ENCODE data around the gene CAPN2. TPM values are rescaled to one million over a fixed set of nuclear protein-coding genes. Genes with fewer than 3 reads are reported as not detected.

CAPN2 gene
- total and polyA plus RNA-seq, 2 experiments from 2014 or later = 8.4 to 17.8 TPM

- no peak for TF ChIP-seq ZNF462 (CRISPR knock-in tag; IDR thresholded peaks at IDR 0.05)
- TF ChIP-seq, protein P1, sequence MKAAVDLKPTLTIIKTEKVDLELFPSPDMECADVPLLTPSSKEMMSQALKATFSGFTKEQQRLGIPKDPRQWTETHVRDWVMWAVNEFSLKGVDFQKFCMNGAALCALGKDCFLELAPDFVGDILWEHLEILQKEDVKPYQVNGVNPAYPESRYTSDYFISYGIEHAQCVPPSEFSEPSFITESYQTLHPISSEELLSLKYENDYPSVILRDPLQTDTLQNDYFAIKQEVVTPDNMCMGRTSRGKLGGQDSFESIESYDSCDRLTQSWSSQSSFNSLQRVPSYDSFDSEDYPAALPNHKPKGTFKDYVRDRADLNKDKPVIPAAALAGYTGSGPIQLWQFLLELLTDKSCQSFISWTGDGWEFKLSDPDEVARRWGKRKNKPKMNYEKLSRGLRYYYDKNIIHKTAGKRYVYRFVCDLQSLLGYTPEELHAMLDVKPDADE (IDR thresholded peaks at IDR 0.05) = no peak
- TF ChIP-seq EZH2phosphoT487 (IDR thresholded peaks at IDR 0.05; ENCODE audit: unreplicated experiment) = no peak
- TF ChIP-seq NANOG (IDR thresholded peaks at IDR 0.05; ENCODE audit: borderline replicate concordance) = no peak
- no peak for TF ChIP-seq POLR2AphosphoS5 (IDR thresholded peaks at IDR 0.05; ENCODE audit: low read depth)
- TF ChIP-seq ZNF114 (CRISPR knock-in tag; IDR thresholded peaks at IDR 0.05) = no peak
- H3K4me1 Mint-ChIP-seq = no peaks in the 10 kb centered on the region
- H3K36me3 Mint-ChIP-seq (ENCODE audit: low read depth) = peaks cover 48% of the 10 kb centered on the region
- no peaks in the 10 kb centered on the region for H3F3A ChIP-seq (replicated peaks; ENCODE audit: low read depth)
- H3K36me3 ChIP-seq (ENCODE audit: insufficient read depth) = peaks cover 9% of the 10 kb centered on the region; the same call in 1 of the 2 replicates
- peaks cover 2% of the 10 kb centered on the region; the same call in 1 of the 2 replicates for H4K20me1 ChIP-seq (replicated peaks; ENCODE audit: insufficient read depth)
- no peak overlapping the region; the same call in 1 of the 2 replicates for H3K27ac Mint-ChIP-seq
- DNase-seq (ENCODE audit: low spot score) (no peak), ATAC-seq (no peak)
- no peaks in the 10 kb centered on the region for H3K4me1 ChIP-seq (ENCODE audit: insufficient read depth)
- H2AFZ ChIP-seq = no peak overlapping the region
- no peak overlapping the region for H3K4me3 Mint-ChIP-seq
- H3K79me2 ChIP-seq (replicated peaks; ENCODE audit: insufficient read depth) = no peaks in the 10 kb centered on the region; the same call in 1 of the 2 replicates
- no peaks in the 10 kb centered on the region for H3K27me3 Mint-ChIP-seq (ENCODE audit: insufficient read depth, low read depth, poor library complexity)
- H3K27ac ChIP-seq (ENCODE audit: low read depth) = no peak overlapping the region
- no peaks in the 10 kb centered on the region for H3K27me3 ChIP-seq (ENCODE audit: insufficient read depth)
- no peak overlapping the region for H3K4me2 ChIP-seq
- H3K9me3 Mint-ChIP-seq = no peaks in the 10 kb centered on the region
- H3K4me3 ChIP-seq = no peak overlapping the region
- no peaks in the 10 kb centered on the region for H3K9me2 ChIP-seq (ENCODE audit: insufficient read depth)
These were observed 73.5 kb downstream of the CAPN2 start for GRCh38 chr1:223785808-223786207.
